Stimulated activated CD4-positive, alpha-beta T cell treated with anti-CD3 and anti-CD28 coated beads, Interleukin-12 subunit alpha, Interleukin-12 subunit beta, amount 100 ng/mL, for 48 hours (primary cell): ENCODE measurements around the gene CKAP4.
A peak's percentile ranks its signal among the peaks of the same experiment; 100 is the strongest.

Experiments
- DNase-seq, 3 donors: peaks; one replicate each; pipeline ENCODE4 v3.0.0-alpha.2; 2020; ENCODE audit warnings: low read depth in 2 of 3, low spot score in 1 of 3

Gene CKAP4

DNA sequence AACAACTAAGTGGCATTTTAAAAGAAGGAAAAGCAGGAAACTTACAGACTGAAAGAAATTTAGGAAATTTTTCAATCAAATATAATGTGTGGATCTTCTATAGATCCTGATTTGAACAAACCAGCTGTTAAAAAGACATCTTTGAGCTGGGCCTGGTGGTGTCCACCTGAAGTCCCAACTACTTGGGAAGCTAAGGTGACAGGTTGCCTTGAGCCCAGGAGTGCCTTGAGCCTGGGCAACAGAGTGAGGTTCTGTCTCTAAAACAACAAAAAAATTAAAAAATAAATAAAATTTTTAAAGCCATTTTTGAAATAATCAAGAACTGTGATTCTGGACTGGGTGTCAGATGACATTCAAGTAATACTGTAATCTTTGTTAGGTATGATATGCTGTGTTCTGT, 7.0 kb downstream of the CKAP4 start:
- DNase-seq = no peak

DNA sequence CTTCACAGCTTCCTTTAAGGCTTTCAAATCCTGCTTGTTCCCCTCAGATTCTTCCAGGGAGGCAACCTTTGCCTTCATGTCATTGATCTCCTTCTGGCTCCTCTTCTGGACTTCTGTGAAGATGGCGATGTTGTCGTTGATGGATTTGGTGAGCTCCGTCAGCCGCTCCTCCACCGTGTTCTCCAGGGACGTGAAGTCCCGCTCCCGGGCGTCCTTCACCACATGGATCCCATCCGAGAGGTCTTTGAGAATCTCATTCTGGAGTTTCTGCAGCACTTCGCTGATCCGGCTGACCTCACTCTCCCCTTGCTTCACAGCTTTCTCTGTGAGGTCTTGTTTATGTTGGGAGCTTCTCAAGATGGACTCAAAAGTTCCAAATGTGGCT, 7.9 kb downstream of the CKAP4 start:
- DNase-seq = no peak

GRCh38 chr12:106239241-106239950, 8.4 kb downstream of the CKAP4 start:
- DNase-seq = no peak

- DNase-seq = no peak
Measured at GRCh38 chr12:106238146-106238545, 9.7 kb downstream of the CKAP4 start.

- no peak for DNase-seq
Measured at GRCh38 chr12:106235770-106236169, 12.1 kb downstream of the CKAP4 start.

DNA sequence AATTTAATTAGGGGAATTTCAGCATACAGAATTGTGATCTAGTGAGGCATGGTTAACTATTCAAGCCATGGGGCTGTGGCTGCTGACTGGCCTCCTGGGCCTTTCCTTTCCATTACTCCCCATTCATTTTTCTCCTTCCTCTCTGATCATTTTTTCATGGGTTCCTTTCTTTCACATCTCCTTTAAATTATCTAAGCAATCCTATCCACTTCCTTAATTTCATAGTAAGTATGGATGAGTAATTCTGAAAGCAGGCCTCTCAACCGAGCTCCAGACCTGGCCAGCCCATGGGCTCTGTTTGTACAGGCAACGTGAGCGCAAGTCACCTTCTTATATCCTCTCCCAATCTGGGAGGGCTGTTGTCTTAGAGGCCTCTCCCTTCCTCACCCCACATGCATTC, 13.4 kb downstream of the CKAP4 start:
- DNase-seq = no peak

DNA sequence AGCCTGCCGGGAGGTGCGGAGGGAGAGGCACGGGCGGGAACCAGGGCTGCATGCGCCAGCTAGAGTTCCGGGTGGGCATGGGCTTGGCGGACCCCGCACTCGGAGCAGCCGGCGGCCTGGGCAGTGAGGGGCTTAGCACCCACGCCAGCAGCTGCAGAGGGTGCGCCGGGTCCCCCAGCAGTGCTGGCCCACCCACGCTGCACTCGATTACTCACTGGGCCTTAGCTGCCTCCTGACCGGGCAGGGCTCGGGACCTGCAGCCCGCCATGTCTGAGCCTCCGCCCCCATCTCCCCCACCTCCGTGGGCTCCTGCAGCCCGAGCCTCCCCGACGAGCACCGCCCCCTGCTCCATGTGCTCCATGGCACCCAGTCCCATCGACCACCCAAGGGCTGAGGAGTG, 14.8 kb downstream of the CKAP4 start:
- DNase-seq = no peak

DNA sequence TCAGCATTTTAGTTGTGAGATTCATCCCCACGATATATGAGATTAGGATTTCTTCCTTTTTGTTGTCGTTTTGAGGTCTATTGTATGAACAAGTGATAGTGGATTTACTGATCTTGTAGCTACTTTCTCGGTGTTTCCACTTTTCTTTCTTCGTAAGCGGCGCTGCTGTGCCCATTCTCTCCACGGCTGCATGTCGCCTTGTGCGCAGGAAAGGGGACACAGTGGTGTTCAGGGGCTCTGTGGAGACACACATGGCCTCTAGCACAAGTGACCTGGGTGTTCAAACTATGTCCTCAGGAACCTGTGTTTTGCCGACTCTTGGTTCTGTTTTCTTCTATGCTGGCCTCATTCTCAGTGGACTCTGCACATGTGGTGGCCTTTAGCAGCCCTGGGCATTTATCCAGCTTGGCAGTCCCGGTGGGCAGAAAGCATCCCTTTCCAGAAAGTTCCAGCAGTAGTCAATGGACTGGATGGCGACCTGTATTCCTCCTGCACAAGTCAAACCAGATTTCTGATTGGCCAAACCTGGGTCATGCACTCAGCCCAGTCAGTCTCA, 18.7 kb downstream of the CKAP4 start:
- no peak for DNase-seq

DNA sequence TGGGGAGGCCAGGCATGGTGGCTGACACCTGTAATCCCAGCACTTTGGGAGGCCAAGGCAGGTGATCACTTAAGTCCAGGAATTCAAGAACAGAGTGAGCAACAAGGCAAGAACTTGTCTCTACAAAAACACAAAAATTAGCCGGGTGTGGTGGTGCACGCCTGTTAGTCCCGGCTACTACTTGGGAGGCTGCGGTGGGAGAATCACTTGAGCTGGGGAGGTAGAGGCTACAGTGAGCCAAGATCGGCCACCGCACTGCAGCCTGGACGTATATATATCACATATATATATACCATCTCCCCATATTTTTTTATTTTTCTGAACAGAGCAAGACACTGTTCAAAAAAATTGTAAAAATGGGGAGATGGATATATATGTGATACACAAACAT, 19.5 kb downstream of the CKAP4 start:
- no peak for DNase-seq

DNA sequence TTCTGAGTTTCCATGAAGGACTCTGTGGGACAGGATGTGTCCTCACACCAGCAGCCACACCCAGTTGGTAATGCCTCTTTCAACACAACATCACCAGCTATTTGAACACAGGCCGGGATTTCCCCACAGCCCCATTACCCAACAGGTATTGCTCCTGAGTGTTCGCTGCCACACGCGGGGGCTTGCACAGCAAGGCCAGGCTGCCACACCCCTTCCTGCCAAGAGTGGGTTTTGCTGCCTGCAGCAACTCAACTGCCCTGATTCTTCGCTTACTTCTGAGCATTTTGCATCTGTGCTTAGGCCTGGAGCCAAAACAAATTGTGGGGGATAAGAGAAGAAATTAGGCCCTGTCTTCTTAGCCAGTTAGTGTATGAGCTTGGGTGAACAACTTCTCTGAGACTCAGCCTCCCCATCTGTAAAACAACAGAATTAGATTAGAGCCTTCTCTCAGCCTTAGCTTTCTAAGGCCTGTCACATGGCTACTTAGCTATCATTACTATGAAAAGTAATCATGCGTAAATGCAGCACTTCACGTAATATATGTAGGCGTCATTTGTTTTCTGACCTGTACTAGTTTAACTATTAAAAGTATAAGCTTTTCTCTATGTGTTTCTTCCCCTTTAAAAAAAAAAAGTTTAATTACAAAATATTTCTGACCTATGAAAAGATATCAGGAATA, 20.0 kb downstream of the CKAP4 start:
- peak in 1 of 3 donors; percentile 12 for DNase-seq

DNA sequence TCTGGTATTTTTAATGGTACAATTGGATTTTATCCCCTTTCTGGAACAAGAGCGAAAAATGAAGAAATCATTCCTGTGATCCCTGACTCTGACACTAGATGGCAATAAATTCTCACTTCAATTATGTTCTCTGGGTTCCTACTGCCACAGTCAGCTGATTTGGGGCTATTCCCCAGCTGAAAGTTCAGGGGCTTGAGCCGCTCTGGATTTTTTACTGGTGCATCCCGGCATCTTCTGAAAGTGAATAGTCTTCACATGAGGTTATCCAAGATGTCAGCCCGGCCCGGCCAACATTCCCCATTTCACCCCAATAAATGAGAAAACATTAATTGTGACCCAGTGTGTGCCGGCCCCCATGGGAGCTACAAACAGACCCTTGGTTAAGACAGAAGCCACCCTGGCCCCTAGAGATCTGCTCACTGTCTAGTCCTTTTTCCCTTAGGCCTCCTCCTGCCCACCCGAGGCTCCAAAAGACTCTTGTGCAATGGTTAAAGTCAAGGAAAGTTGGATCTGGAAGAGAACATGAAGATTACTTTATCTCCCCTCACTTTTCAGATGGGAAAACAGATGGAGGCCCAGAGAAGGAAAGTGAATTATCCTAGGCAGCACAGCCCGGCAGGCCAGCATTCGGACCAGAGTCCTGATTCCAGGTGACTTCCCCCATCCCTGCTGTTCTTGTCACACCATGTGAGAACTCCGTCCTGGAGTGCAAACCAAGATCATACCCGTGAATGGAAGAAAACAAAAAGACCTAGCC, 20.8 kb downstream of the CKAP4 start:
- DNase-seq = peak in 1 of 3 donors; percentile 44

- no peak for DNase-seq
Measured at GRCh38 chr12:106224355-106224706, 23.5 kb downstream of the CKAP4 start.

- DNase-seq = peak; percentile 58 to 70 (median 60)
Measured at GRCh38 chr12:106223485-106224354, 24.1 kb downstream of the CKAP4 start.

DNA sequence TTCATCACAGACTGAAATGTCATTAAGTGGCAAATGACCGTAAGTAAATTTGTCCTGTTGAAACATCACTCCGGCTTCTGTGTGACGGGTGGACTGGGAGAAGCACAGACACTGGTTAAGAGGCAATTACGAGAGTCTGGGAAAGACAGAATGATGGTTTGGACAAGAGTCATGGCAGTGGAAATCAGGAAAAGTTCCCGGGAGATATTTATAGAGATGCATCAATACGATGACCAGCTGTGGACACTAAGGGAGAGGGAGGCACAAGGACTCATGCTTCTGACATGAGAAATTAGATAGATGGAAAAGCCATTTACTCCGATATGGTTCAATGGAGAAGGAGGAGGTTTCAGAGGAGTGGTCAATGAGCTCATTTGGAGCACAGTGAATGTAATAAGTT, 27.3 kb downstream of the CKAP4 start:
- DNase-seq = no peak

DNA sequence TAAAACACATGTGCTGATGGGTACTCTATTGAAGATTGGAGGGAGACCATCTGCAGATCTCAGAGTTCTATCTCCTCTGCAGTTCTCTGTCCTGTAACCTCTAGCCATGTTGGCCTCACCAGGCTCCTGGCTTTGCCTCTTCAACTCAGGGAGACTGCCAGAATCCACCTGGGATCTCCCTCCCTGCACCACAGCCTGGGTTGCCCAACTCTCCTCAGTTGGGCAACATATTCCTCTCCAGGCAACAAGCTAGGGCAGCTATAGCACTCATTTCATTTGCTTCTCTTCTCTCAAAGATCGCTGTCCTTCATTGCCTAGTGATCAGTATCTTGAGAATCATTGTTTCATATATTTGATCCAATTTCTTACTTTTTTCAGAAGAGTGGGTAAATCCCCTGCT, 28.8 kb downstream of the CKAP4 start:
- DNase-seq = no peak

GRCh38 chr12:106217706-106218105, 30.1 kb downstream of the CKAP4 start:
- DNase-seq = no peak

DNA sequence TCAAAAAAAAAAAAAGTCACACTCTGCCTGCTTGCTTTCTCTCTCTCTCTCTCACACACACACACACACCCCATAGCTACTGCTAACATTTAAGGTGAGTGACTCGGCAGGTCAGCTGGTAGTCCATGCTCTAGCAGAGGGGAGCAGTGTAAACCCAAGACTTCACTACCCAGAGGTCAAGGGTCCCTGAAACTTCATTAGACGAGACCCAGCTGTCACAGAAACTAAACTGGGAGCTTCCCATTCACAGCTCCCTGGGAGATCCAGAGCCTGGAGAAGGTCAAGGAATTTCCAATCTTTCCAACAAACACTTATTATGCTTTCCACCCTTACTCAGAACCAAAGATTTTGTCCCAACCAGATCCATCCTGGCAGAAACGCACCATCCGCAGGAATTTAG, 33.2 kb downstream of the CKAP4 start:
- no peak for DNase-seq

GRCh38 chr12:106213662-106214061, 34.2 kb downstream of the CKAP4 start:
- DNase-seq = no peak

DNA sequence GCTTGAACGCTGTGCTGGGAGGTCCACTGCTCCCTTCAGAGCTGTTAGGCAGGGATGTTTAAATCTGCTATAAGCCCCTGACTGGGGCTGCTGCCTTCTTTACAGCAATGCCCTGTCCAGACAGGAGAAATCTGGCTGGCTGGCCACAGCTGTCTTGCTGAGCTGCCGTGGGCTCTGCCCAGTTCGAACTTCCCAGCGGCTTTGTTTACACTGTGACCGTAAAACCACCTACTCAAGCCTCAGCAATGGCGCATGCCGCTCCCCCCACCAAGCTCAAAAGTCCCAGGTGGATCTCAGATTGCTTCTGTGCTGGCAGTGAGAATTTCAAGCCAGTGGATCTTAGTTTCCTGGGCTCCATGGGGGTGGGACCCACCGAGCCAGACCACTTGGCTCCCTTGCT, 35.8 kb downstream of the CKAP4 start:
- no peak for DNase-seq

DNA sequence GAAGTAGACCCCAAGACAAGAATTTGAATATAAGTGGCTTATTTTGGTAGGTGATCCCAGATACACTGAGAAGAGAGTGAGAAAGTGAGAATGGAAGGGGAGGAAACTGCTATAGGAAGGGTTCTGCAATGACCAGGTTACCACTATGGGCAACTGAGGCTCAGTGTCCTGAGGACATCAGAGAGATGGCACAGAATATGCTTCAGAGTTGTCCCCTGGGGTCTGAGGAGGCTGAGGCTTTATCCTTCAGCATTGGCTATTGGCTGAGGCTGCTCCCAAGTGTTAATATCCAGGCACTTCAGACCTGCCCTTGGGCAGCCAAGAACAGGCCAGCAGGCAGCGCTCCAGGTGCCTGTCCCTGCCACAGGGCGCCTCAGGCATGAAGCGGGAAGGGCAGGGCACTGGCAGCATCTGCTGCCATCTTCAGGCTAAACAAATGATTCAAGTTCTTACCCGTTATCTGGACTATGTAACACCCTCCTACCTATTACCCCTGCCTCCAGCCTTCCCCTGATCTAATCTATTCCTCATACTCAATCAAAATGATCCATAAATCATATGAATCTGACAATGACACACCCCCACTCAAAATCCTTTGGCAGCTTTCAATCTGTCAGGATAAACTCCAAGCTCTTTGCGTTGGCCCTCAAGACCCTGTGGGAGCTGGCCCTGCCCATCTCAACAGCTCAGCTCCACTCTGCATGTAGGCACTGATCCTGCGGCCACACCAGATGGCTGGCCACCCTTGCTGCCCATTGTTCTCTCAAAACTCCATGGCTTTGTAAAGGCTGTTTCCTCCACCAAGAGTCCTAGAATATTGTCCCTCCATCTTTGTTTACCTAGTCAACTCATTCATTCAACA, 42.4 kb downstream of the CKAP4 start:
- no peak for DNase-seq
